Tibial nerve (tissue), 4 donors: ENCODE measurements around the gene GPR3. TPM values are rescaled to one million over a fixed set of nuclear protein-coding genes. Genes with fewer than 3 reads are reported as not detected.

Experiments used
- DNase-seq, 2 donors: peaks; one replicate each; pipeline ENCODE4 v3.0.0-alpha.2; 2019; ENCODE audit warnings: low spot score in 2 of 2
- H3K27ac ChIP-seq, 4 donors: fragments of 200-600 bp; sonication (generic) in 3 of 4; one replicate each; pipeline ENCODE4 v1.5.1; 2017 to 2019; ENCODE audit warnings: mild to moderate bottlenecking in 1 of 4
- H3K27me3 ChIP-seq, 2 donors: fragments of 200-600 bp; sonication (generic) in 1 of 2; one replicate each; pipeline versions ENCODE4 v1.5.1 to v1.6.0; 2017 to 2019
- H3K36me3 ChIP-seq, 3 donors: fragments of 200-600 bp; sonication (generic); one replicate each; pipeline ENCODE4 v1.5.1; 2018 to 2019
- H3K4me1 ChIP-seq, 4 donors: fragments of 200-600 bp; sonication (generic) in 3 of 4; one replicate each; pipeline ENCODE4 v1.5.1; 2017 to 2019
- H3K4me3 ChIP-seq, 4 donors: fragments of 200-600 bp; sonication (generic) in 3 of 4; one replicate each; pipeline ENCODE4 v1.5.1; 2017 to 2019; ENCODE audit warnings: mild to moderate bottlenecking in 1 of 4, moderate library complexity in 1 of 4
- H3K9me3 ChIP-seq, 4 donors: fragments of 200-600 bp; sonication (generic) in 3 of 4; one replicate each; pipeline ENCODE4 v1.5.1; 2017 to 2019
- EP300 ChIP-seq, 2 donors: sonication (generic); formaldehyde crosslinking; IDR thresholded peaks; one replicate each; pipeline ENCODE4 v1.6.1; 2017; ENCODE audit warnings: antibody characterized with exemption in 2 of 2, mild to moderate bottlenecking in 1 of 2
- POLR2A ChIP-seq, 2 donors: fragments of 450-650 bp; IDR thresholded peaks; one replicate each; pipeline ENCODE4 v1.6.1; 2017; ENCODE audit warnings: antibody characterized with exemption in 2 of 2, mild to moderate bottlenecking in 2 of 2, moderate library complexity in 2 of 2
- WGBS, 2 donors: methylation state at CpG; one replicate each; pipeline ENCODE4 v1.1.5; 2018; 5-methylcytosine and 5-hydroxymethylcytosine counted together
- total RNA-seq, 4 donors: library from RNA; depleted of rRNA; stranded (reverse); fragments of >200 nt; gene quantifications; one replicate each; pipeline ENCODE4 v1.1.0, GENCODE V29; 2016
- TF ChIP-seq, protein P1 (sequence below), 5 experiments: fragments of 200-600 bp in 3 of 5; fragments of 450-650 bp in 2 of 5; sonication (generic) in 3 of 5; IDR thresholded peaks; one replicate each; pipeline ENCODE4 v1.5.1; 2016 to 2019; ENCODE audit warnings: antibody characterized with exemption in 5 of 5, mild to moderate bottlenecking in 3 of 5, moderate library complexity in 2 of 5

GPR3 gene
- total RNA-seq, 4 donors from 2014 or later = not detected

DNA sequence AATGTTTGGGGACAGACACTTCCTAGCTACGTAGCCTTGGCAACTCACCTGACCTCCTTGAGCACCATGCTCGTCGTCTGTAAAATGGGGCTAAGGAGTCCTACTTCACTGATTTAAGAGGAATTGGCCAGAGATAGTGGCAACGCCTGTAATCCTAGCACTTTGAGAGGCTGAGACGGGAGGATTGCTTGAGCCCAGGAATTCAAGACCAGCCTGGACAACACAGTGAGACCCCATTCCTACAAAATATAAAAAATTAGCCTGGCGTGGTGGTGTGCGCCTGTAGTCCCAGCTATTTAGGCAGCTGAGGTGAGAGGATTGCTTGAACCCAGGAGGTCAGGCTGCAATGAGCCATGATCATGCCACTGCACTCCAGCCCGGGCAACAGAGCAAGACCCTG, 46.1 kb upstream of the GPR3 start:
- Histone ChIP-seq H3K4me1 (peaks cover 0 to 36% (median 25%) of the 10 kb centered on the region in 4 donors), H3K4me3 (no peak overlapping the region), H3K27ac (no peak overlapping the region), H3K27me3 (peaks cover 0 to 19% of the 10 kb centered on the region in 2 donors), H3K9me3 (no peaks in the 10 kb centered on the region), H3K36me3 (no peaks in the 10 kb centered on the region)
- TF ChIP-seq EP300 (IDR thresholded peaks at IDR 0.05) (no peak), POLR2A (IDR thresholded peaks at IDR 0.05) (no peak)
- TF ChIP-seq, protein P1, sequence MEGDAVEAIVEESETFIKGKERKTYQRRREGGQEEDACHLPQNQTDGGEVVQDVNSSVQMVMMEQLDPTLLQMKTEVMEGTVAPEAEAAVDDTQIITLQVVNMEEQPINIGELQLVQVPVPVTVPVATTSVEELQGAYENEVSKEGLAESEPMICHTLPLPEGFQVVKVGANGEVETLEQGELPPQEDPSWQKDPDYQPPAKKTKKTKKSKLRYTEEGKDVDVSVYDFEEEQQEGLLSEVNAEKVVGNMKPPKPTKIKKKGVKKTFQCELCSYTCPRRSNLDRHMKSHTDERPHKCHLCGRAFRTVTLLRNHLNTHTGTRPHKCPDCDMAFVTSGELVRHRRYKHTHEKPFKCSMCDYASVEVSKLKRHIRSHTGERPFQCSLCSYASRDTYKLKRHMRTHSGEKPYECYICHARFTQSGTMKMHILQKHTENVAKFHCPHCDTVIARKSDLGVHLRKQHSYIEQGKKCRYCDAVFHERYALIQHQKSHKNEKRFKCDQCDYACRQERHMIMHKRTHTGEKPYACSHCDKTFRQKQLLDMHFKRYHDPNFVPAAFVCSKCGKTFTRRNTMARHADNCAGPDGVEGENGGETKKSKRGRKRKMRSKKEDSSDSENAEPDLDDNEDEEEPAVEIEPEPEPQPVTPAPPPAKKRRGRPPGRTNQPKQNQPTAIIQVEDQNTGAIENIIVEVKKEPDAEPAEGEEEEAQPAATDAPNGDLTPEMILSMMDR (IDR thresholded peaks at IDR 0.05) = no peak
- no peak for DNase-seq
- 92% methylated on average over 8 of the region's 8 CpGs for WGBS, 2 donors

DNA sequence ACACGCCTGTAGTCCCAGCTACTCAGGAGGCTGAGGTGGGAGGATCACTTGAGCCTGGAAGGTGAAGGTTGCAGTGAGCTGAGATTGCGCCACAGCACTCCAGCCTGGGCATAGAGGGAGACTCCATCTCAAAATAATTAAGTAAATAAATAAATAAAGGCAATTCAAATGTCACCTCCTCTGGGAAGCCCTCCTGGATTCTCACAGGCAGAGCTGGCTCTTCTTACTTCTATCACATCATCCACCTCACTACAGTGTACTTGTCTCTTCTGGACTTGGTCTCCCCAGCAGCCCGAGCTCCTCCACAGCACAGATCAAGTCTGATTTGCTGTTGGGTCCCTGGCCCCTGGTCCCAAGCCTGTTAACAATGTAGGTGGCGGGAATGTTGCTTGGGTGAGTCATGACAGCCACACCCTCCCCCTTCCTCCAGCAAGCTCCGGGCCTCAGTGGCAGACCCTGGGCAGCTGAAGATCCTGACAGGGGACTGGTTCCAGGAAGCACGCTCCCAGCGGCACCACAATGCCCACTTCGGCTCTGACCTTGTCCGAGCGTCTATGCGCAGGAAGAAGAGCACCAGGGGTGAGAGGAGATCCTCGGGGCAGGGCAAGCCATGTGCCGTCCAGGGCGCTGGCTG, 45.3 kb upstream of the GPR3 start:
- WGBS, 2 donors = 69 to 85% methylated on average over 12 to 13 of the region's 14 CpGs
- Histone ChIP-seq H3K4me1 (peaks cover 0 to 31% (median 24%) of the 10 kb centered on the region in 4 donors), H3K9me3 (no peaks in the 10 kb centered on the region), H3K36me3 (no peaks in the 10 kb centered on the region), H3K27me3 (peaks cover 0 to 19% of the 10 kb centered on the region in 2 donors), H3K4me3 (no peak overlapping the region), H3K27ac (no peak overlapping the region)
- no peak for DNase-seq
- TF ChIP-seq POLR2A (IDR thresholded peaks at IDR 0.05) (no peak), EP300 (IDR thresholded peaks at IDR 0.05) (no peak)
- TF ChIP-seq, protein P1 (IDR thresholded peaks at IDR 0.05) = no peak

DNA sequence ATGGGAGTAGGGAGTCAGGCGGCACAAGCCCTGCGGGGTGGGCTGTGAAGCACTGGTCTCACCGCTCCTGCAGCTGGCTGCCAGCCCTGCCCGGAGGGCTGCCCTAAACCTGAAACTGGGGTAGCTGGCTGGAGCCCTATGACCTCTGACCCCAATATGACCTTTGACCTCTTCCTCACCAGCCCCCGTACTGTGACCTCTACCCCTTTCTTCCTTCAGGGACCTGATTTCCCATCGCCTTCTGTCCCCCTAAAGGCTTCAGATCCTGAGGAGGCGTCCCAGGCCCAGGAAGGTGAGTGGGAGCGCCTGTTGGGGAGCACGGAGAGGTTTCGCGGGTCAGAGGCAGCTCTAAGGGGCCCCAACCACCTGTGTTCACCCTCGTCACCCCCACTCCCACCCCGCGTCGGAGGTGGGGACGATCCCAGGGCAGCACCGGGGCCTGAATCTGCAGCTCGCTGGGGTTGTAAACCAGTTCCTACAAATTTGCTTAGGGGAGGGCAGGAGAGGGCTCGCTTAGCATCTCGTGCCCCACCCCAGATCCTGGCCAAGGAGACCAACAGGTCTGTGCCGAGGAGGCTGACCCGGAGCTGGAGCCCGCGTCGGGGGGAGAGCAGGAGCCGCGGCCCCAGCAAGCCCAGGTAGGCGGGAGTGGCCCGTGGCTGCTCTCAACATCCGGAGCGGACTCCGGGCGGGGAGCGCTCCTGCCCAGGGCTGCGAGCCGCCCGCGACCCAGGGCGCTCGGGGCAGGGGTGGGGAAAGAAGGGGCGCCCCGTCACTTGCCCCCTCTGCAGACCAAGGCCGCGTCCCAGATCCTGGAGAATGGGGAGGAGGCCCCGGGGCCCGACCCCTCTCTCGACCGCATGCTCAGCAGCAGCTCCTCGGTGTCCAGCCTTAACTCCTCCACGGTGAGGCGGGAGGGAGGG, 43.3 kb upstream of the GPR3 start:
- TF ChIP-seq, protein P1 (IDR thresholded peaks at IDR 0.05) = no peak
- TF ChIP-seq POLR2A (IDR thresholded peaks at IDR 0.05) (no peak), EP300 (IDR thresholded peaks at IDR 0.05) (no peak)
- no peaks in the 10 kb centered on the region for H3K9me3 ChIP-seq
- no peak for DNase-seq
- H3K4me3 ChIP-seq = peak overlapping the region; percentile 15 to 54 (median 35)
- H3K27ac ChIP-seq = peak overlapping the region in 1 of 4 donors; percentile 19
- peaks cover 0 to 19% of the 10 kb centered on the region in 2 donors for H3K27me3 ChIP-seq
- H3K4me1 ChIP-seq = peaks cover 0 to 29% (median 24%) of the 10 kb centered on the region in 4 donors
- peaks cover 0 to 14% (median 0%) of the 10 kb centered on the region in 3 donors for H3K36me3 ChIP-seq
- WGBS, 2 donors = 23% methylated on average over 36 to 39 of the region's 51 CpGs

DNA sequence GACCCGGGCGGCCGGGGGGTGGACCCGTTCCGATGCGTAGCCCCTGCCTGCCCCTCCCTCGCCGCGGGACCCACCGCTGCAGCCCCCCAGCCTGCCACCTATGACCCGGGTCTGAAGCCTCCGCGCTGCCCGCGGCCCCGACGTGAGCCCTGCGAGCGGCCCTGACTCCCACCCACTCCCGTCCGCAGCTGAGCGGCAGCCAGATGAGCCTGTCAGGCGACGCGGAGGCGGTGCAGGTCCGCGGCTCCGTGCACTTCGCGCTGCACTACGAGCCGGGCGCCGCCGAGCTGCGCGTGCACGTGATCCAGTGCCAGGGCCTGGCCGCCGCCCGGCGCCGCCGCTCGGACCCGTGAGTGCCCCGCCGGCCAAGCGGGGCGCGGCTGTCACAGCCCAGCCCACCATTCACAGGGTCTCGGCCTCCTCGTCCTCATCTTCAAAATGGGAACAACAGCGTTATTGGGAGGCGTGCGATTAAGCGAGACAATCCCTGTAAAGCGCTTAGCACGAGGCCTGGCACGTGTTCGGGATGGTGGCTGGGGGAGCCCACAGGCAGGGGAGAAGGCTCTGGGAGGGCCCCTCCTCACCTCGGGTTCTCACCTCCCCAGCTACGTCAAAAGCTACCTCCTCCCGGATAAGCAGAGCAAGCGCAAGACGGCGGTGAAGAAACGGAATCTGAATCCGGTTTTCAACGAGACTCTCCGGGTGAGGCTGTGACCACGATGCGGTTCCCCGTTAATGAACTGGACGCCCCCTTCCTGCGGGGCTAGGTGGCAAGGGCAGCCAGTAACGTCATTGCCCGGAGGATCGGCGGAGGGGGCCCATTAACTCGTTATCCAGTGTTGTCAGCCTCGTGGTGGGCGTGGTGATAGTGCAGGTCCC, 42.4 kb upstream of the GPR3 start:
- Histone ChIP-seq H3K9me3 (no peaks in the 10 kb centered on the region), H3K4me1 (peaks cover 0 to 29% (median 24%) of the 10 kb centered on the region in 4 donors), H3K27me3 (peaks cover 0 to 19% of the 10 kb centered on the region in 2 donors), H3K4me3 (peak overlapping the region; percentile 15 to 54 (median 35)), H3K27ac (peak overlapping the region in 1 of 4 donors; percentile 19), H3K36me3 (peaks cover 0 to 23% (median 0%) of the 10 kb centered on the region in 3 donors)
- TF ChIP-seq EP300 (IDR thresholded peaks at IDR 0.05) (no peak), POLR2A (IDR thresholded peaks at IDR 0.05) (no peak)
- TF ChIP-seq, protein P1 (IDR thresholded peaks at IDR 0.05) = peak in 2 of 5 experiments; percentile 6 to 24
- no peak for DNase-seq
- WGBS, 2 donors = 5 to 18% methylated on average over 10 to 61 of the region's 84 CpGs
